Measurements from ENCODE around the gene COQ7. TPM values are rescaled to one million over a fixed set of nuclear protein-coding genes. Genes with fewer than 3 reads are reported as not detected.

The COQ7 gene
- 10 to 100 TPM; 28.4 to 39.0 TPM for total RNA-seq

GRCh38 chr16:19067349-19068236, at the start of gene COQ7:
COQ7 (plus strand) TSS chr16:19067614; CDS start chr16:19067665, 51 bp downstream.
- H3K9ac ChIP-seq (ENCODE audit: low read depth in 2 of 2, low read length in 2 of 2), result peak within 1 kb of the TSS; percentile 88 to 93
- no peaks in the 10 kb centered on the region for H3K4me1 ChIP-seq
- peak within 1 kb of the TSS; percentile 97 for H3K27ac ChIP-seq
- no peak for TF ChIP-seq CTCF (IDR thresholded peaks at IDR 0.05)
- no peaks in the 10 kb centered on the region for H3K36me3 ChIP-seq
- intact Hi-C loops (cut with DNase I), result no loop called here
- H3K9me3 ChIP-seq, result no peaks in the 10 kb centered on the region
- peak within 1 kb of the TSS; percentile 58 for H3K4me3 ChIP-seq
- DNase-seq, result peak; percentile 98
- H3K27me3 ChIP-seq, result no peaks in the 10 kb centered on the region

- DNase-seq, result no peak
- H3K9me3 ChIP-seq, result no peaks in the 10 kb centered on the region
- intact Hi-C loops (cut with DNase I), result no loop called here
- H3K4me1 ChIP-seq, result no peaks in the 10 kb centered on the region
- H3K9ac ChIP-seq (ENCODE audit: low read depth in 2 of 2, low read length in 2 of 2), result no peak overlapping the region
- no peaks in the 10 kb centered on the region for H3K36me3 ChIP-seq
- TF ChIP-seq CTCF (IDR thresholded peaks at IDR 0.05), result no peak
- H3K4me3 ChIP-seq, result no peak overlapping the region
- no peak overlapping the region for H3K27ac ChIP-seq
- no peaks in the 10 kb centered on the region for H3K27me3 ChIP-seq
Observed at GRCh38 chr16:19020689-19021088, 46.7 kb upstream of the COQ7 start.

GRCh38 chr16:19021747-19022146, 45.7 kb upstream of the COQ7 start:
- intact Hi-C loops (cut with DNase I), result no loop called here
- no peak for DNase-seq

GRCh38 chr16:19027416-19027815, 40.0 kb upstream of the COQ7 start:
- intact Hi-C loops (cut with DNase I), result no loop called here
- DNase-seq, result no peak
- no peaks in the 10 kb centered on the region for H3K27me3 ChIP-seq
- no peak for TF ChIP-seq CTCF (IDR thresholded peaks at IDR 0.05)
- H3K36me3 ChIP-seq, result no peaks in the 10 kb centered on the region
- H3K27ac ChIP-seq, result no peak overlapping the region
- H3K9me3 ChIP-seq, result no peaks in the 10 kb centered on the region
- no peak overlapping the region for H3K4me3 ChIP-seq
- no peaks in the 10 kb centered on the region for H3K4me1 ChIP-seq
- H3K9ac ChIP-seq (ENCODE audit: low read depth in 2 of 2, low read length in 2 of 2), result no peak overlapping the region

More at GRCh38 chr16:19021747-19022146, 45.7 kb upstream of the COQ7 start:
- no peaks in the 10 kb centered on the region for H3K9me3 ChIP-seq
- H3K36me3 ChIP-seq, result no peaks in the 10 kb centered on the region
- H3K4me1 ChIP-seq, result no peaks in the 10 kb centered on the region
- H3K4me3 ChIP-seq, result no peak overlapping the region
- H3K27me3 ChIP-seq, result no peaks in the 10 kb centered on the region
- no peak for TF ChIP-seq CTCF (IDR thresholded peaks at IDR 0.05)
- no peak overlapping the region for H3K27ac ChIP-seq
- H3K9ac ChIP-seq (ENCODE audit: low read depth in 2 of 2, low read length in 2 of 2), result no peak overlapping the region

GRCh38 chr16:19029980-19030379, 37.4 kb upstream of the COQ7 start:
- H3K27ac ChIP-seq, result no peak overlapping the region
- no peaks in the 10 kb centered on the region for H3K27me3 ChIP-seq
- H3K9me3 ChIP-seq, result no peaks in the 10 kb centered on the region
- H3K36me3 ChIP-seq, result no peaks in the 10 kb centered on the region
- H3K4me1 ChIP-seq, result no peaks in the 10 kb centered on the region
- TF ChIP-seq CTCF (IDR thresholded peaks at IDR 0.05), result no peak
- intact Hi-C loops (cut with DNase I), result no loop called here
- no peak overlapping the region for H3K4me3 ChIP-seq
- DNase-seq, result no peak
- H3K9ac ChIP-seq (ENCODE audit: low read depth in 2 of 2, low read length in 2 of 2), result no peak overlapping the region
